GM12892 (cell line): ENCODE measurements around the gene MAST3.

Source experiments
- DNase-seq: peaks from one replicate; pipeline ENCODE4 v3.0.0; 2011; ENCODE audit not compliant: insufficient read length
- FAIRE-seq: peaks from 2 replicates; lab custom pipeline; 2011; peaks lifted over from hg19 to GRCh38; lab: Jason Lieb, UNC
- POLR2A ChIP-seq: IDR thresholded peaks from 2 replicates; pipeline ENCODE4 v1.6.1; 2011; ENCODE audit warnings: low read depth, low read length, control low read depth
- POLR2AphosphoS5 ChIP-seq: IDR thresholded peaks from 2 replicates; pipeline ENCODE4 v1.6.1; 2011; ENCODE audit warnings: low read depth, low read length, control low read depth
- TAF1 ChIP-seq: IDR thresholded peaks from 2 replicates; pipeline ENCODE4 v1.6.1; 2011; ENCODE audit warnings: low read depth, mild to moderate bottlenecking, control low read depth, low read length, borderline replicate concordance

Gene MAST3

DNA sequence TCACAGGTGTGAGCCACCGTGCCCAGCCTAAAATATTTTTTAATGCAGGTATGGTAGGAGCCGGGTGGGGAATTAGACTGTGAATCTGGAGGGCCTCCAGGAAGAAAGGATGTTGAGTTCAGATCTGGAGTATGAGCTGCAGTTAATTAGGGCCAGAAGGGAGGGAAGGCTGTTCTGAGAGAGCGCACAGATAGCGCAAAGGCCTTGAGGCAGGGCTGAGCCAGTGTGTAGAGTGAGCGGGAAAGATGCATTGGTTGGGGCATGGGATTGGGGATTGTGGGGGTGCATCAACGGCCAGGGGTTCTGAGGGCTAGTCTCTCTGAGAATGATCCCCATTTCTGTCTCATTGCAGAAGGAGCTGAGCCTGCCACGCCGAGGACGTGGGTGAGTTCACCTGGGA is 9.7 kb downstream of the MAST3 start:
- no peak for TF ChIP-seq POLR2AphosphoS5
- no peak for TF ChIP-seq TAF1
- TF ChIP-seq POLR2A, result no peak
- no peak for FAIRE-seq
- DNase-seq, result no peak

DNA sequence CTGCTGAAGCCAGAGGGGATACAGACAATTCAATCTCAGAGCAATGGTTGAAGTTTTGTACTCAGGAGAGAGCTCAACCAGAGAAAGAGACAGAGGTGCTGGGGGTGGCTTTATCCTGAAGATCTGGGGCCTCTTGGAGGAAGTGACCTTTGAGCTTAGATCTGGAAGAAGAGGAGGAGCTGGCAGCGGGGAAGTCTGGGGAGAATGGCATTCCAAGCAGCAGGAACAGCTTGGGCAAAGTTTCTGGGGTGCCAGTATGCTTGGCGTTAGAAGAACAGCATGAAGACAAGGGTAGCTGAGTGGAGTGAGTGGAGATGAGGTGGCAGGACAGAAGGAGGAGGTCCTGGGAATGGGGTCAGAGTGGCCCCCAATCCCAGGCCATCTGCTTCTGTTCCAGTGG is 11.3 kb downstream of the MAST3 start:
- no peak for FAIRE-seq
- no peak for DNase-seq
- TF ChIP-seq TAF1, result no peak
- TF ChIP-seq POLR2A, result no peak
- TF ChIP-seq POLR2AphosphoS5, result no peak

DNA sequence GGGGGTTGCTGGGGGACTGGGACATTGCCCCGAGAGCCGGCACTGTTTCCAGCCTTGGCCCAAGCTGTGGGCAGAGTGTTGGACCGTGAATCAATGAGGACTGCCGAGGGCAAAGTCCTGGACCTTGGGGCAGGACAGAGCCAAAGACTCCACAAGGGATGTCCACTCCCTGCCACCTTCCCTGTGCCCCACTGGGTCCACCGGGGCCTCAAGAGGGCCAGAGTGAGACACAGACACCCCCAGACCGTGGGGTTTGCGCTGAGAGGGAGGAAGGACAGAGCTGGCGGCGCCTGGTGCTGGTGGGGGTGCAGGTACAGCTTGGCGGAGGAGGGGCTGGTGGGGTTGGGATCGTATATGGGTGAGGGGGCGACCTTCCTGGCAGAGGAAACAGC is 11.8 kb downstream of the MAST3 start:
- TF ChIP-seq POLR2AphosphoS5, result no peak
- TF ChIP-seq TAF1, result no peak
- TF ChIP-seq POLR2A, result no peak
- no peak for FAIRE-seq
- no peak for DNase-seq

DNA sequence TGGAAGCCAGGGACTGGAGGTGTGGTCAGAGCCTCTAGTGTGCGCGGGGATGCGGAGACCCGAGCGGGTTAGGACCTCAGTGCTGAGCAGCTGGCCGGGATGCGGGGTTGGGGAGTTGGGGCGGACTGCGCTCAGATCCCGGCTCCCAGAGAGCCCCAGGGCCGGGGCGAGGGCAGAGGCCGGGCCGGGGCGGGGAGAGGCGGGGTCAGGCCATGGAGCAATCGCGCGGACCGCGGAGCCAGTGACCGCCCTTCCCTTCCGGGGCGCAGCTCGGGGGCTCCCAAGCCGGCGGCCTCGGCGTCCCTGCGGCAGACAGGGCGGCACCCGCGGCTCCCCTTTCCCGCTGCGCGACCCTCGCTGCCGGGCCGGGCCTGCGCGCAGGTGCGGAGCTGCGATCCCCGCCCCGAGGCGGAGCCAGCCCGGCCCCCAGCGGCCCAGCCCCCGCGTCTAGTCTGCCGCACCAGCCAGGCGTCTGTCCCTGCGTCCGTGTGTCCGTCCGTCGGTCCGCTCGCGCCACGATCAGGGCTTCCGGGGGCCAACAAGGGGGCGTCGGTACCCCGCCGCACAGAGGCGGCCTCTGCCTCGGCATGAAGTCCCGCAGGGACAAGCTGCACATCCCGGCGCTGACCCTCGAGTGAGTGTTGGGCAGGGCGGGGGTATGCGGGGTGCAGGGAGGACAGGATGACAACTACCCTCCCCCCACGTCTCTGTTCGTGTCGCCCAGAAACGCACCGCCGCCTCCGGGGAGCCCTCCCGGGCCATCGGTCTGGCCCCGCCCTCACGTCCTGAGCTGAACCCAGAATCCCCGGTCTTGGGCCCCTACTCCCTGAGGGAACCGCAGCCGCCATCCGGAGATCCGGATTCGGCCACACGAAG is 12.4 kb downstream of the MAST3 start:
- peak; percentile 78 for FAIRE-seq
- DNase-seq, result peak; percentile 74

GRCh38 chr19:18110609-18111232 is 13.1 kb downstream of the MAST3 start:
- FAIRE-seq (no peak), DNase-seq (no peak)
- TF ChIP-seq POLR2A, result no peak
- no peak for TF ChIP-seq POLR2AphosphoS5
- no peak for TF ChIP-seq TAF1

More for the DNA sequence above, 12.4 kb downstream of the MAST3 start:
- TF ChIP-seq POLR2A, result no peak
- TF ChIP-seq POLR2AphosphoS5, result no peak
- TF ChIP-seq TAF1, result no peak

GRCh38 chr19:18112989-18113478 is 15.5 kb downstream of the MAST3 start:
- no peak for TF ChIP-seq POLR2A
- TF ChIP-seq POLR2AphosphoS5, result no peak
- TF ChIP-seq TAF1, result no peak
- DNase-seq (peak; percentile 63), FAIRE-seq (peak; percentile 91)

- FAIRE-seq (no peak), DNase-seq (no peak)
- TF ChIP-seq TAF1 (no peak), POLR2AphosphoS5 (no peak), POLR2A (no peak)
Measured at GRCh38 chr19:18113827-18114226, 16.2 kb downstream of the MAST3 start.

DNA sequence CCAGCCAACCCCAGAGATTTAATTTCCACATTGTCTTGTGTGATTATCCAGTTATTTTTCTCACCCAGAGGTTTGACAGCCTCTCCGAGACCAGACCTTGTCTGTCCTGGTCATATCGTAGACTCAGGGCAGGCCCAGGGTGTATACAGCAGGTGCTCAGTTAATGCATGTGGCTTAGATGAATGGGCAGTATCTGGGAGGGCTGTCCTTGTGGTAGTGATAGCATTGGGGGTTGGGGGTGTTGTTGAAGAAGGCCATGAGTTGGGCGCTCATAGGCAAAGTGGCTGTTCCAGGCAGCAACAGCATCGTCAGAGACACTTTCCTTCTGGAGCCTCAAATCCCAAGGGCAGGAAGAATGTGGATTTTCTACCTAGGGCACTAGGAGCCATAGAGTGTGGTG is 16.9 kb downstream of the MAST3 start:
- DNase-seq, result no peak
- TF ChIP-seq POLR2A (no peak), TAF1 (no peak), POLR2AphosphoS5 (no peak)

DNA sequence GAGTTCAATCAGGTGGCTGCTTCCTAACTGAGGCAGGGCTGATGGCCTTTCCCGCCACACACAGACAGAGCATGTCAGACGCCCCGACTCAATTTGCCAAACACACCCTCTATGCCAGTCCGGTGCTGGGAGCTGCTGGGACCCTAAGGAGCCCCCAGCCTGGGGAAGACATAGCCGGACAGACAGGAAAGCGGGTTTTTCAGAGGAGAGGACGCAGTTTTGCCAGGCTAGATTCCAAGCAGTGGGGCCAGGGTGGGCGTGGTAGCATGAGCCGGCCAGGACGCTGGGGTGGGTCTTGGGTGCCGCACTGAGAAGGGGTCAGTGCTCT is 19.8 kb downstream of the MAST3 start:
- no peak for TF ChIP-seq TAF1
- FAIRE-seq (no peak), DNase-seq (no peak)

More for the DNA sequence above, 16.9 kb downstream of the MAST3 start:
- FAIRE-seq, result no peak

DNA sequence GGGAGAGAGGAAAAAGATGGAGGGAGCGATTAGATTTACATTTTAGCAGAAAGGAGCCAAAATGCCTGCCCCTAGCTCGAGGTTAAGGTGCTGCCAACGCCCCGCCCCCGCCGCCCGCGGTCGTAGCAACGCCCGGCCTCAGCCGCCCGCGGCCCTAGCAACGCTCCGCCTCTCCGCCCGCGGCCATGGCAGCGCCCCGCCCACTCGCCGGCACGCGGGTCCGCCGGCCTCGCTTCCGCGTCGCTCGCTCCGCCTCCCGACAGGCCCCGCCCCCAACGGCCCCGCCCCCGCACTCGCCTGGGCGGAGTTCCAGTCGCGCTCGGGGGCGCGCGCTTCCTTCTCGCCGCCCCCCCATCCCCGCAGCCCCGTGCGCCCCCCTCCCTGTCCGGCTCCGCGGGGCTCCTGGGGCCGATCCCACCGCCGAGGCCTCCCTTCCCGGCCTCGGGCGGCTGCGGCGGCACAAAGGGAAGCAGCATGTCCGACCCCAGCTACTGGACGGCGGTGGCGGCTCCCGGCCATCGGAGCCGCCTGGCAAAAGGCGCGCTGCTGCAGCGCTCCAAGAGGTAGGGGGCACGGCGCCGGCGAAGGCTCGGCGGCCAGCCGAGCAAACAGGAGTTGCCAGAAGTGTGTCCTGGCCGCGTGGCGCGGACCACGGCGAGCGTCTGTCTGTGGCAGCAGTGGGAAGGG is 20.3 kb downstream of the MAST3 start:
- TF ChIP-seq POLR2AphosphoS5, result no peak
- TF ChIP-seq TAF1, result no peak
- no peak; the same call in 1 of the 2 replicates for TF ChIP-seq POLR2A
- peak; percentile 98 for DNase-seq
- FAIRE-seq, result peak; percentile 95

GRCh38 chr19:18118420-18119012 is 20.9 kb downstream of the MAST3 start:
- no peak for TF ChIP-seq POLR2A
- no peak for TF ChIP-seq POLR2AphosphoS5
- no peak for TF ChIP-seq TAF1
- FAIRE-seq, result peak; percentile 33
- DNase-seq, result no peak
